ENCODE results near the gene TGFB1.
"Not testable (repeated sequence)": the region's sequence is repeated elsewhere in the genome, so short reads cannot be mapped to it uniquely, and the experiment has no call there.

Gene TGFB1

DNA sequence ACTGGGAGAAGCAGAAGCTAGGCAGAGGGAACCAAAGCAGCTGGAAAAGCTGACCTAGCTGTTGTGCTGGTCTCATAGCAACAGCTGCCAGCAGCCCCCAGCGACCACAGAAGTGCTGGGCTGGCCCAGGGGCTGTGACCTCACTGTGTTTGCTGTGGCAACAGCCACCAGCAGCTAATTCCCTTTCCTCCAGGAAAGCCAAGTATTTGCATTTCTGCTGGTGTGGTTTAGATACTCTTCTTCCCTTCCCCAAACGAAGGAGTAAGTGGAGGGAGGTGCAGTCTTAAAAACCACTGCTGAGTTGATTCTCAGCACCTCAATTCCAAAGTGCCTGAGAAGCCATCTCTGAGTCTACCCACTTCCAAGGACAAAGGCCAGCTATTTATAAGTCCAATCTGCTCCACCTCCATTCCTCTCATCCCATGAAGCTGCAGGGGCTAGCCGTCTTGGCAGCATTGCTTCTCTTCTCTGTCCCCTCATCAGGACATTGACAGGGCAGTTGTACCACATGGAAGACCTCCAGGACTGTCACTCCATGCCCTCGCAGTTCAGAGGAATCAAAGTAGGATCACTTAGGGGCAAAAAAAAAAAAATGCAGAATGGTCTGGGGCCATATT lies 55.3 kb downstream of the TGFB1 start:
- DNase-seq, result no peak

DNA sequence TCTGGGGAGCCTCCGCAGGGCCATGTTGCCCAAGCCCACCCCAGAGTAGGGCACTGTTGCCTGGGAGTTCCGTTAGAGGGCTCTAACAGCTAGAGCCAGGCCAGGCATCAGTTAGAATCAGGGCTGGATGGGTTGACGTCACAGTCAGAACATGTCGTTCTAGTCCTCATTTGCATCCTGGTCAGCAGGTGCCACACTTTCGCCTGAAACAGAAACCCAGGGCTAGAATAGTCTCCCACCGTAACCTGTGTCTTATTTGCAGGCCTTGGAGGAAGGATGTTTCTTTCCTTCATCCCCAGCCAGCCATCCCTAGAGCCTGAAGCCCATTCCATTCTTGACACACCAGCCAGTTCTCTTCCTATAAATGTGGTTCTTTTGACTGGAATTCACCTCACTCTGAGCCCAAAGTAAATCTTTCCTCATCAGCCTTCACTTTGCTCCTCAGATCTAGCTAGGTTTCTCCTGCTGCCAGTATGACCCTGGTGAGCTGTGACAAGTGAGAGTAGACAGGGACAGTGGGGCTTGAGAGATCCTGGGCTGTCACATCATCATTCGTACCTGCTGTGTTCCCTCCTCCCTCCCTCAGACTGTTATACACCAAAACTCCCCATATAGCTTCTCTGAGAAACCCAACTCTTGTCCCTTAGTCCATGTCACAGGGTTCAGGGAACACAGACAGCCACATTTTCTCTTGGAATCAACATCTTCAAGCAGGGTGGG lies 55.9 kb downstream of the TGFB1 start:
- DNase-seq, result no peak

DNA sequence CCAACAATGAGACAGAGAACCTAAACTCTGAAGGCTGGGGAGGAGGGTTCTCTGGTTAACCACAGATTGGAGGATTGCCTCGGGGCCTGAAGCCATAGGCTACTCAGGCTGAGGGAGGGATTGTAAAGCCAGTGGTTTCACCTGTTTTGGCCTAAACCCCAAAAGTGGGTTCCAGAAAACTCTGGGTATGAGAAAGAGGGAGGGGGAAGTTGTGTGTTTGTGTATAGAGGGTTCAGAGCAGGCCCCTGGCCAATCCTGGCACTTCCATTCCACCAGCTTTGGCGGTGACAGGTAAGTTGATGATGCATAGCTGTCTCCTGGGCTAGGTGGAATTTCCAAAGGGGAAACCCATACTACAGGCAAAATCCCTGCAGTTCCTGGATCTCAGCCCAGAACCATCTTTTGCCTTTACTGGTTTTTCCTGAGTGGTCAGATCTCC lies 57.3 kb downstream of the TGFB1 start:
- DNase-seq, result no peak

DNA sequence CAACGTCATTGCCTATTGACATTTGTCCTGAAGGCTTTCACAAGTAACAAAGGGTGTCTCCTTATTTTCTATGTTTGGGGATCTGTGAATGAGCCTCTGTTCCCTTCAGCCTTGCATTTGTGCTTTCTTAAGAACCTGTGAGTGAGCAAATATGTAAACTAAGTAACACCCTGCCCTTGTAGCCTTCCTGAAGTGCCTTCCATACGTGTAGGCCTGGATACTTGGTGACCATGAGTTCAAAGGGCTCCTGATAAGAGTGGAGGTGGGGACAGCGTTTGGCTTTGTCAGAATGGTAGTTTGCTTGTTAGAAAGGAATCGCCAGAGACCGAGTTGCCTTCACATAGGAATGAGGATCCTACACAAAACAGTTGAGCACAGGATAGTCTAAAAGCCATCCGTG lies 58.2 kb downstream of the TGFB1 start:
- no peak for DNase-seq

DNA sequence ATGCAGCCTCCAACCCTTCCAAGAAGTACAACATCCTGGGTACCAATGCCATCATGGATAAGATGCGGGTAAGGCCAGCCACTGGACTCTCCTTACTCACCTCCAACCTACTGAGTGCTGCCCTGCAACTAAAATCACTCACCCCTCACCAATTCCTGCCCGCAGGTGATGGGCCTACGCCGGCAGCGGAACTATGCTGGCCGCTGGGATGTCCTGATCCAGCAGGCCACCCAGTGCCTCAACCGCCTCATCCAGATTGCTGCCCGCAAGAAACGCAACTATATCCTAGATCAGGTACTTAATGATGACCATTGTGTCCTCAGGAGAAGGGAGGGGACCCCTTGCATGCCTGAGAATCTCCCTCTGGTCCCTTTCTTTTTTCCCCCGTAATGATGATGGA lies 59.3 kb downstream of the TGFB1 start:
- DNase-seq, result no peak

DNA sequence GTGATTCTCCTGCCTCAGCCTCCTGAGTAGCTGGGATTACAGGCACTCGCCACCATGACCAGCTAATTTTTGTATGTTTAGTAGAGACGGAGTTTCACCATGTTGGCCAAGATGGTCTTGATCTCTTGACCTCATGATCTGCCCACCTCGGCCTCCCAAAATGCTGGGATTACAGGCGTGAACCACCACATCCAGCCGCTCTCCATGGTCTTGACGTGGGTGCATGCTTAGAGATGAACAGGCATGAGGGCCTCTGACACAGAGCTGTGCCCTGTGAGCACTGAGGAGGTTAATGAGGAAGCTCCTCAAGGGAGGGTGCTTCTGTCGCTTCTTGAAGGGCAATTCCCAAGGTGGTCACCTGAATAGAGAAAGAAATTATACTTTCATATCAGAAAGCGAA lies 63.9 kb downstream of the TGFB1 start:
- not testable (repeated sequence) for DNase-seq

DNA sequence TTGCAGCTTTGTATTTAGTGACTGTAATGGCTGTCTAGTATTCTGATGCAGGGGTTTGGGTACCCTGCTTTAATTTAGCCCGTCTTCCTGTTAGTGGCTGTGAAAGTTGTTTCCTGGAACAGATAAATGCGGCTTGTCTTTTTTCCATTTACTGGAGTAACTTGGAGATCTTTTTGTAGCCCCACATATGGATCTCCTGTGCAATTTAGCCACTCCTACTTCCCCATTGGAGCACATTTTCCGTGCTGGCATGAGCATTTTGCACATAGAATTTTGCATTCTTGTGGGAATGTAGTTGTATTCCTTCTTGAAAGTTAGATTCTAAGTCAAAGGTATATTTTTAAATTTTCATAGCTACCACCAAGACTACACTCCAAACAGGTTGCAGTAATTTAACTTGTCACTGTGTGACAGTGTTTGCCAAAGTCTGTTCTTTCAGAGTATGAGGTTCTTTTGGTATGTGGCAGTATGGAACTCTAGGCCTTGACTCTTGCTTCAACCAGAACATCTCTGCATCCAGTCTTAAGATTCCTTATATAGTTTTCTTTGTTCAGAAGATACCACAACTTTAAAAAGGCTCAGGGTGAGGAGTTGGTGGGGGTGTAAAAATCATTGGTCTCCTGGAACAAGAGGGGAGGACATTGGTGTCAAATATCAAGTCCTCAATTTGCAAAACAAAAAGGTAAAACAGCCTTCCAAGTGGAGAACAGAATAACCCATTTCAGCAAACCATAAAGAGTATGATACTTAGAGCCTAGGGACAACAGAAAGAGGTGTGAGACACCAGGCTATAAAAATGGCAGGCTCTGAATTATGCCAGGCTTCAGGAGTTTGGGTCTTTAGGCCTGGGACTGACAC lies 64.8 kb downstream of the TGFB1 start:
- no peak for DNase-seq
